IMR-90 (cell line): ENCODE data around the gene DBP. TPM values are rescaled to one million over a fixed set of nuclear protein-coding genes. Genes with fewer than 3 reads are reported as not detected.

ENCODE experiments used
- ATAC-seq: fragments of 200-7000 bp; cut with Tn5 transposase; 2 replicates; pipeline ENCODE4 v1.9.1; 2020; ENCODE audit warnings: low read depth, mild to moderate bottlenecking, moderate library complexity
- BruUV-seq: library from RNA; stranded (reverse); fragments of 400-500 nt; replicated peaks from 2 replicates; lab custom pipeline; 2021; lab: Mats Ljungman, UMichigan
- CTCF ChIA-PET: fragments of 300-600 bp; formaldehyde crosslinking; extraction: SDS; loops from one replicate; lab custom pipeline; 2021; ENCODE audit warnings: antibody characterized with exemption; lab: Yijun Ruan, JAX
- POLR2A ChIA-PET: fragments of 300-600 bp; sonication (Branson Sonifier 250); formaldehyde crosslinking; loops from one replicate; lab custom pipeline; 2022; ENCODE audit warnings: antibody characterized with exemption; ENCODE audit not compliant: unreplicated experiment; lab: Charles Lee
- DNase-seq: peaks from one replicate; pipeline ENCODE4 v3.0.0; 2013
- H2AFZ ChIP-seq: replicated peaks from 2 replicates; pipeline ENCODE3; 2013; ENCODE audit warnings: low read length, mild to moderate bottlenecking; ENCODE audit not compliant: poor library complexity
- H2AK5ac ChIP-seq: 2 replicates; pipeline ENCODE4 v1.6.1; 2013; ENCODE audit warnings: low read depth, low read length, inconsistent platforms
- H2AK9ac ChIP-seq: replicated peaks from 2 replicates; pipeline ENCODE3; 2013; ENCODE audit warnings: mild to moderate bottlenecking, low read depth, low read length, moderate library complexity; ENCODE audit not compliant: poor library complexity
- H2BK120ac ChIP-seq: 2 replicates; pipeline ENCODE4 v1.6.1; 2013; ENCODE audit warnings: low read depth, low read length, inconsistent platforms
- H2BK15ac ChIP-seq: 3 replicates; pipeline ENCODE4 v1.6.1; 2013; ENCODE audit warnings: low read depth, low read length, inconsistent platforms
- H2BK20ac ChIP-seq: 2 replicates; pipeline ENCODE4 v1.6.1; 2013; ENCODE audit warnings: low read depth, mild to moderate bottlenecking, inconsistent platforms, low read length, moderate library complexity
- H2BK5ac ChIP-seq: 2 replicates; pipeline ENCODE4 v1.6.1; 2013; ENCODE audit warnings: mild to moderate bottlenecking, low read depth, low read length, inconsistent platforms; ENCODE audit not compliant: poor library complexity, severe bottlenecking
- H3K14ac ChIP-seq: replicated peaks from 2 replicates; pipeline ENCODE4 v1.6.1; 2013; ENCODE audit warnings: low read depth, low read length, inconsistent platforms
- H3K18ac ChIP-seq: 2 replicates; pipeline ENCODE4 v1.6.1; 2013; ENCODE audit warnings: low read depth, low read length, control low read depth
- H3K23ac ChIP-seq: 2 replicates; pipeline ENCODE4 v1.6.1; 2013; ENCODE audit warnings: low read depth, low read length, inconsistent platforms
- H3K27ac ChIP-seq: 2 replicates; pipeline ENCODE4 v1.5.1; 2013; ENCODE audit warnings: mild to moderate bottlenecking, control low read depth, low read length; ENCODE audit not compliant: insufficient read depth
- H3K27me3 ChIP-seq: 2 replicates; pipeline ENCODE4 v1.6.1; 2013; ENCODE audit warnings: low read length; ENCODE audit not compliant: control insufficient read depth, insufficient read depth
- H3K36me3 ChIP-seq: 2 replicates; pipeline ENCODE4 v1.6.1; 2013; ENCODE audit warnings: low read length, mixed read lengths; ENCODE audit not compliant: control insufficient read depth, insufficient read depth
- H3K4ac ChIP-seq: 2 replicates; pipeline ENCODE4 v1.6.1; 2013; ENCODE audit warnings: low read depth, low read length, inconsistent platforms
- H3K4me1 ChIP-seq: 2 replicates; pipeline ENCODE4 v1.6.1; 2013; ENCODE audit warnings: low read length, mixed read lengths; ENCODE audit not compliant: control insufficient read depth, insufficient read depth
- H3K4me2 ChIP-seq: 2 replicates; pipeline ENCODE4 v1.6.1; 2013; ENCODE audit warnings: low read depth, mild to moderate bottlenecking, control low read depth, low read length, moderate library complexity
- H3K4me3 ChIP-seq: 2 replicates; pipeline ENCODE4 v1.5.1; 2013; ENCODE audit warnings: low read depth, mild to moderate bottlenecking, control low read depth, low read length, moderate library complexity; ENCODE audit not compliant: insufficient read depth
- H3K56ac ChIP-seq: 2 replicates; pipeline ENCODE4 v1.6.1; 2013; ENCODE audit warnings: low read length, inconsistent platforms; ENCODE audit not compliant: insufficient read depth; ENCODE audit errors: extremely low read depth
- H3K79me1 ChIP-seq, 2 experiments: 2 replicates each; pipeline ENCODE4 v1.6.1; 2013; ENCODE audit warnings: low read length in 2 of 2, inconsistent platforms in 1 of 2, low read depth in 1 of 2
- H3K9ac ChIP-seq: 2 replicates; pipeline ENCODE4 v1.6.1; 2013; ENCODE audit warnings: low read depth, low read length, control low read depth
- H3K9me1 ChIP-seq: 2 replicates; pipeline ENCODE4 v1.6.1; 2013; ENCODE audit warnings: low read length, inconsistent platforms; ENCODE audit not compliant: insufficient read depth
- H3K9me3 ChIP-seq: 2 replicates; pipeline ENCODE4 v1.6.1; 2013; ENCODE audit warnings: low read length; ENCODE audit not compliant: control insufficient read depth, insufficient read depth
- H4K20me1 ChIP-seq: 2 replicates; pipeline ENCODE4 v1.6.1; 2013; ENCODE audit warnings: low read length, inconsistent platforms; ENCODE audit not compliant: insufficient read depth
- H4K5ac ChIP-seq: 2 replicates; pipeline ENCODE4 v1.6.1; 2013; ENCODE audit warnings: mild to moderate bottlenecking, low read depth, low read length, control low read depth
- H4K8ac ChIP-seq, 2 experiments: 2 replicates each; pipeline ENCODE4 v1.6.1; 2013; ENCODE audit warnings: low read depth in 2 of 2, low read length in 2 of 2, control low read depth in 1 of 2, inconsistent platforms in 1 of 2
- H4K91ac ChIP-seq: 2 replicates; pipeline ENCODE4 v1.6.1; 2013; ENCODE audit warnings: low read depth, low read length, inconsistent platforms; ENCODE audit not compliant: insufficient read depth
- CHD1 ChIP-seq: IDR thresholded peaks from 2 replicates; pipeline ENCODE4 v1.6.1; 2012; ENCODE audit warnings: low read depth, low read length, improper control_type of control experiment
- MXI1 ChIP-seq: IDR thresholded peaks from 2 replicates; pipeline ENCODE4 v1.6.1; 2012; ENCODE audit warnings: low read depth, mild to moderate bottlenecking, low read length, moderate library complexity, borderline replicate concordance
- SMC3 ChIP-seq: fragments of 150-350 bp; IDR thresholded peaks from 2 replicates; pipeline ENCODE4 v1.6.1; 2016; ENCODE audit warnings: low read depth, mild to moderate bottlenecking, antibody characterized with exemption, low read length, moderate library complexity
- WGBS, 2 experiments: methylation state at CpG; one replicate each; pipeline versions ENCODE4 v1.1.5 to v1.1.7; 2013; ENCODE audit warnings: missing lambda C conversion rate in 2 of 2; ENCODE audit not compliant: insufficient read length in 1 of 2; ENCODE audit errors: extremely low coverage in 2 of 2; 5-methylcytosine and 5-hydroxymethylcytosine counted together
- dilution Hi-C: fragments of 300-500 bp; cut with HindIII; formaldehyde crosslinking; loops from one replicate; pipeline ENCODE4 v1.14.3; 2018; ENCODE audit warnings: low sequenced_read_pairs; ENCODE audit not compliant: unreplicated experiment
- in situ Hi-C: fragments of 300-500 bp; cut with MboI; formaldehyde crosslinking; loops from 3 replicates; pipeline ENCODE4 v1.14.3; 2019; ENCODE audit warnings: low sequenced_read_pairs, inconsistent platforms, mixed read lengths
- intact Hi-C: fragments of 100-400 bp; cut with micrococcal nuclease; formaldehyde crosslinking; loops from 2 replicates; pipeline ENCODE4 v1.10.0; 2022
- polyA plus RNA-seq, 3 experiments: library from polyadenylated mRNA; depleted of rRNA; stranded (reverse); fragments of >200 nt; gene quantifications; 2 replicates each; pipeline ENCODE4 v1.2.3, GENCODE V29; 2012; ENCODE audit warnings: low replicate concordance in 1 of 3
- total RNA-seq: library from RNA; depleted of rRNA; stranded (reverse); fragments of >200 nt; gene quantifications from 2 replicates; pipeline ENCODE4 v1.2.3, GENCODE V29; 2012

Gene DBP
- total and polyA plus RNA-seq, 2 of the 4 experiments (the other 2 are of a cell fraction): 3.0 to 3.6 TPM

DNA sequence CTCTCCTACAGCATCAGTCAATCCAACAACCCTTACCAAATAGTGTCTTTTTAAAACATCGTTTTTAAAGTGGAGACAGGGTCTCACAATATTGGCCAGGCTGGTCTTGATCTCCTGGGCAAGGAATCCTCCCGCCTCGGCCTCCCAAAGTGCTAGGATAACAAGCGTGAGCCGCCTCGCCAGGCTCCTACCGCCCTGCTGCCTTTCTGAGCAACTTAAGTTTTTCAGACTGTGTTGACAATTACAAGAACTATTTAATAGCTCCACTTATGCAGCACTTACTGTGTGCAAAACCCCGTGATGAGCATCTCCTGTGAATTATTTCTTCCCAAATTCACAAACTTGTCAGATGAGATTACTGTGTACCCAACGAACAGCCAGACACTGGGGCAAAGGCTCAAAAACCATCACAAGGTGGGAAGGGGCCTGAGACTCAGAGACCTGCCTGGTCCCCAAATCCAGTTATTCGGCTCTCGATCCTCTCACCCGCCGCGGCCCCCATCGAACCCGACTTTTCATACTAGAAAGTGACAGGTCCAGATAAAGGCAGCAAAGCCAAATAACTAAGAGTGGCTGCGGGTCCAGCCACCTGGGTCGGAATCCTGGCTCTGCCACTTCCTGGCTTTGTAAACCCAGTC, 18.8 kb downstream of the DBP start:
- peak overlapping the region; percentile 90 for H2AK5ac ChIP-seq
- peak overlapping the region; percentile 17 for H4K5ac ChIP-seq
- peak overlapping the region; percentile 82 for H3K4me3 ChIP-seq
- peak overlapping the region; percentile 72 for H4K91ac ChIP-seq
- ChIA-PET CTCF (no interaction called here), POLR2A (interaction anchor here (0.9 kb wide), 1 partner anchor 12 kb away, joined by 4 read pairs; no protein-coding TSS in a partner anchor)
- intact Hi-C loops (no loop called here), in situ Hi-C loops (no loop called here), dilution Hi-C loops (no loop called here)
- H3K14ac ChIP-seq: peak overlapping the region; percentile 95
- peaks cover 53% of the 10 kb centered on the region for H4K20me1 ChIP-seq
- peaks cover 16 to 55% of the 10 kb centered on the region in 2 experiments; a peak in 3 of 4 replicates for H3K79me1 ChIP-seq
- no peak overlapping the region for H3K18ac ChIP-seq
- peak overlapping the region; percentile 86 for H2BK5ac ChIP-seq
- H2BK120ac ChIP-seq: no peak overlapping the region; the same call in 1 of the 2 replicates
- peaks cover 11% of the 10 kb centered on the region for H3K4me1 ChIP-seq
- H3K4ac ChIP-seq: peak overlapping the region; percentile 85
- ATAC-seq (no peak), DNase-seq (no peak)
- WGBS, 2 experiments: 0% methylated on average over 7 of the region's 18 CpGs; no CpG with 5 or more reads in 1 of the 2 experiments
- peak overlapping the region; percentile 52 to 79 for H4K8ac ChIP-seq
- peaks cover 4% of the 10 kb centered on the region for H3K9me1 ChIP-seq
- peak overlapping the region; percentile 88 for H3K23ac ChIP-seq
- H2AK9ac ChIP-seq: peak overlapping the region; percentile 96
- H3K36me3 ChIP-seq: peaks cover 28% of the 10 kb centered on the region
- no peak overlapping the region for H2BK15ac ChIP-seq
- 0 out of 2 replicates have a peak, but pooled peaks have one; percentile 38 for TF ChIP-seq CHD1
- no peak for TF ChIP-seq SMC3
- TF ChIP-seq MXI1: 0 out of 2 replicates have a peak, but pooled peaks have one; percentile 27
- H3K27ac ChIP-seq: peak overlapping the region; percentile 76
- H3K56ac ChIP-seq: peak overlapping the region; percentile 78
- H3K4me2 ChIP-seq: peak overlapping the region; percentile 97
- peak overlapping the region; percentile 99 for H3K9ac ChIP-seq
- no peaks in the 10 kb centered on the region for H3K9me3 ChIP-seq
- H3K27me3 ChIP-seq: no peaks in the 10 kb centered on the region
- BruUV-seq: TSS peak; percentile 89
- no peak overlapping the region for H2BK20ac ChIP-seq
- H2AFZ ChIP-seq: peak overlapping the region; percentile 94
